GM12873 (cell line): ENCODE data around the gene BAD.

Source experiments
- TF ChIP-seq, protein P1 (sequence below): IDR thresholded peaks from 2 replicates; pipeline ENCODE4 v1.5.1; 2012; ENCODE audit warnings: low read depth, mild to moderate bottlenecking, moderate library complexity, low read length, control low read depth; ENCODE audit not compliant: insufficient read depth; ENCODE audit errors: missing control alignments

The BAD gene

DNA sequence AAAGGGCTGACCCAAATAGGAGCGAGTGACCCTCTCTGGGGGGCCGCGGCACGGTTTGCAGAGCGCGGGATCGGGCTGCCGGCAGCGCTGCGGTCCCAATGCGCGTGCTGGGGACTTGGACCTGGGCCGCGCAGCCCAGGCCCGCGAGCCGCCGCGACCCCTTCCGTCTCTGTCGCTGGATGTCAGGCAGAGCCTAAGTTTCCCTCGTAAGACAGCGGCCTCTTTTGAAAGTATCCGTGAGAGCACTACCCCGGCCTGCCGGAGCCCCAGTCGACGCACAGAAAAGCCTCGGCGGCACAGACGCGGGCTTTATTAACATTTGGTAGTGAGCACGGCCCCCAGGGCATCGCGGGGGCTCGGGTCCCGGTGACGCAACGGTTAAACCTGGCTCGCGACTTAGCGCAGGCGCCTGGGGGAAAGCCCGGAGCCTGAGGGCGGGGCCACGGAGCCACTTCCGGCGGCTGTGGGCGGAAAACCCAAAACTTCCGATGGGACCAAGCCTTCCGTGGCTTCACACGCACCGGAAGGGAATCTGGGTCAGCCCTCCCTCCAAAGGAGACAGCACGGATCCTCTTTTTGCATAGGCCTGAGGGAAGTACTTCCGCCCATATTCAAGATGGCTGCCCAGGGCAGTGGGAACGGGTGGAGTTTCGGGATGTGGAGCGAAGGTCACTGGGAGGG is 14.8 kb downstream of the BAD start:
- TF ChIP-seq, protein P1, sequence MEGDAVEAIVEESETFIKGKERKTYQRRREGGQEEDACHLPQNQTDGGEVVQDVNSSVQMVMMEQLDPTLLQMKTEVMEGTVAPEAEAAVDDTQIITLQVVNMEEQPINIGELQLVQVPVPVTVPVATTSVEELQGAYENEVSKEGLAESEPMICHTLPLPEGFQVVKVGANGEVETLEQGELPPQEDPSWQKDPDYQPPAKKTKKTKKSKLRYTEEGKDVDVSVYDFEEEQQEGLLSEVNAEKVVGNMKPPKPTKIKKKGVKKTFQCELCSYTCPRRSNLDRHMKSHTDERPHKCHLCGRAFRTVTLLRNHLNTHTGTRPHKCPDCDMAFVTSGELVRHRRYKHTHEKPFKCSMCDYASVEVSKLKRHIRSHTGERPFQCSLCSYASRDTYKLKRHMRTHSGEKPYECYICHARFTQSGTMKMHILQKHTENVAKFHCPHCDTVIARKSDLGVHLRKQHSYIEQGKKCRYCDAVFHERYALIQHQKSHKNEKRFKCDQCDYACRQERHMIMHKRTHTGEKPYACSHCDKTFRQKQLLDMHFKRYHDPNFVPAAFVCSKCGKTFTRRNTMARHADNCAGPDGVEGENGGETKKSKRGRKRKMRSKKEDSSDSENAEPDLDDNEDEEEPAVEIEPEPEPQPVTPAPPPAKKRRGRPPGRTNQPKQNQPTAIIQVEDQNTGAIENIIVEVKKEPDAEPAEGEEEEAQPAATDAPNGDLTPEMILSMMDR = no peak

DNA sequence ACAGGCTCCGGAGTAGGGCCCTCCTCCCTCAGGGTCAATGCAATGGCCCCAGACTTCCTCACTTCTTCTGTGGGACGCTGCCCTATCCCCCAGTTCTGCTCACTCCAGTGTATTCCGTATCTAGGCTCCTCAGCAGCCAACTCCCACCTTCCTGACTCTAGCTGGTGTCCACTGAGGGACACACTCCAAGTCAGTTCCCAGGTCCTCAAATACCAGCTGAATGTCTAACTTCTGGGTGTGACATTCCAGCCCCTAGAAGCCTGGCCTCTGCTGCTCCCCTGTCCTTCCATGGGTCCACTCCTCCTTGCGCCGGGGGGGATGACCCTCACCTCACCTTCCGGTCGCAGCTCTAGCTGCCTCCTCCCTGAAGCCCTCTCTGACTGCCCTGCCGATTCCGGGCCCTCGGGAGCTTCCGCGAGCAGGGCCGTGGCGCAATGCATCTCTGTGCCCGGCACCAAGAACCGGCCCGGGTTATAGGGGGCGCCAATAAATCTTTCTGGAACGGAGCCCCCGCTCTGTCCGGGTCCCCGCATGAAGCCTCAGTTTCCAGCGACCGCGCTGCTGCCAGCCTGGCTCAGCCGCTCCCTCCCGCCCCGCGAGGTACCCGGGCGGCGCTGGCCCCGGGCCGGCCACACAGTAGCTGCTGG is 15.4 kb downstream of the BAD start:
- TF ChIP-seq, protein P1 = no peak

DNA sequence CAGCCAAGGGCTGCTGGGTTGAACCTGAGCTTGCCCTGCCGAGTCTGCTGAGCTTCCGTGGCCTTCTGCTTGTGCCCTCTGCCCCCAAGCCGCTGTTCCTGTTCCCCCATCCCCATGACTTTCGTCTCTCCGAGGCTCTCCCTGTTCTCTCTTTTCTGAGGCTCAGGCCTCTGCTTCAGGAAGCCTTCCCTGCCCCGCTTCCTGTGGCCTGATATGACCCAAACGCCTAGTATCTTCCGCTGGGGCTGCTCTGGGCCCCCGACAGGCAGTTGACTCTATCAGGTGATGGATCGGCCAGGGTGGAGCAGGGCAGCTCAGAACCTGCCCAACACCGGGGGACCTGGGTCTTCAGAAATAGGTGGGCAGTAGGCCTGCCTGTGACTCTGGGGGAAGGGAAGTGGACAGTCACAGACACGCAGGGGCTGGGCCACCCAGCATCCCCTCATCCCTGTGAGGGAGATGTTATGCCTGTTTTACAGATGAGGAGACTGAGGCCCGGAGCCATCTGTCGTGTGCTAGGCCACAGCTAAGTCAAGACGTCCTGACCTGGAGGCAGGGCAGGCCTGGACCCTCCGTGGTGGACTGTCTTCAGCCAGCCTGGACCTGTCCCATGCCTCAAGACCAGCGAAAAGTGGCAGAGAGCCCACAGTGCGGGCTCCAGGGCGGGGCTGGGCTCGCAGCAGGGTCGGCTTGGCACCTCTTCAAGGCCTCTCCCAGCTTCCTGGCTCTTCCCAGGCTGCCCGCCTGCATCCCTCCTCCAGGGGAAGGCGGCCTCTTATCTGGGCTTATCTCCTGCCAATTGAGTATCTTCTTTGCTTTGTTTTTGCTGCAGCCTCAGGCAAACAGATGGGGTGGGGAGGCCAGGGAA is 16.2 kb downstream of the BAD start:
- TF ChIP-seq, protein P1 = no peak

DNA sequence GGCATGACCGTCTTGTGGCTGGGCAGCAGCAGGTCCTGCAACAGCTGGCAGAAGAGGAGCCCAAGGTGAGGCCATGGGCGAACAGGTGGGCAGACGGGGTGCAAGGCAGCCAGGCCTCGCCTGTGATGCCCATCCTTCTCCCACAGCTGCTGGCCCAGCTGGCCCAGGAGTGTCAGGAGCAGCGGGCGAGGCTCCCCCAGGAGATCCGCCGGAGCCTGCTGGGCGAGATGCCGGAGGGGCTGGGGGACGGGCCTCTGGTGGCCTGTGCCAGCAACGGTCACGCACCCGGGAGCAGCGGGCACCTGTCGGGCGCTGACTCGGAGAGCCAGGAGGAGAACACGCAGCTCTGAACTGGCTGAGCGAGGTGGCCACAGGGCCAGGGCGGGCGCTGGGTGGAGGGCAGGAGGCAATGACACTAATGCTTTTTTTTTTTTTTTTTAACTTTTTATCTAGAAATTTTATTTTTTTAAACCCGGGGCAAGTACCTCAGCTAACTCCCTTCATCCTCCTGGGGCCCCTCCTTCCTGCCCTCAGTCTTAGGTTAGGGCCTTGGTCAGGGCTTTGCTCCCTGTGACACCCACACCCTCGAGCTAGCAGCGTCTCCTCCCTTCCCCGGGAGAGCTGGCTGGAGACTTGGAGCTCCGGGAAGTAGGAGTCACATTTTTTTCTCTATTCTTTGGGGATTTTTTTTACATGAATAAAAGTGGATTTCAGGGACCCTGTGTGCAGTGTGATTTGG is 17.1 kb downstream of the BAD start:
- TF ChIP-seq, protein P1 = no peak

DNA sequence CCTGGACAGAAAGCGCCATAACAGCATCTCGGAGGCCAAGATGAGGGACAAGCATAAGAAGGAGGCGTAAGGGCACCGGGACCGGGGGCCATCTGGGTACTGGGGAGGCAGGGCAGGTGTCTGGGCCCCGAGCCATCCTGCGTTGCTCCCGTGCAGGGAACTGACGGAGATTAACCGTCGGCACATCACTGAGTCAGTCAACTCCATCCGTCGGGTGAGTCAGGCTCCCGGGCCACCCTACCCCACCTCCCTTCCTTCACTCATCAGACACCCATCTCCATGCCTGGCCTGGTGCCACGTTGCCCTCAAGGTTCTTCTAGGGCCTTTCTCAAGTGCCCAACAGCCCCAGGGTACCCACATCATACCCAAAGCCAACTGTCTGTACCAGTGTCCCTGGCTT is 18.1 kb downstream of the BAD start:
- TF ChIP-seq, protein P1 = no peak

DNA sequence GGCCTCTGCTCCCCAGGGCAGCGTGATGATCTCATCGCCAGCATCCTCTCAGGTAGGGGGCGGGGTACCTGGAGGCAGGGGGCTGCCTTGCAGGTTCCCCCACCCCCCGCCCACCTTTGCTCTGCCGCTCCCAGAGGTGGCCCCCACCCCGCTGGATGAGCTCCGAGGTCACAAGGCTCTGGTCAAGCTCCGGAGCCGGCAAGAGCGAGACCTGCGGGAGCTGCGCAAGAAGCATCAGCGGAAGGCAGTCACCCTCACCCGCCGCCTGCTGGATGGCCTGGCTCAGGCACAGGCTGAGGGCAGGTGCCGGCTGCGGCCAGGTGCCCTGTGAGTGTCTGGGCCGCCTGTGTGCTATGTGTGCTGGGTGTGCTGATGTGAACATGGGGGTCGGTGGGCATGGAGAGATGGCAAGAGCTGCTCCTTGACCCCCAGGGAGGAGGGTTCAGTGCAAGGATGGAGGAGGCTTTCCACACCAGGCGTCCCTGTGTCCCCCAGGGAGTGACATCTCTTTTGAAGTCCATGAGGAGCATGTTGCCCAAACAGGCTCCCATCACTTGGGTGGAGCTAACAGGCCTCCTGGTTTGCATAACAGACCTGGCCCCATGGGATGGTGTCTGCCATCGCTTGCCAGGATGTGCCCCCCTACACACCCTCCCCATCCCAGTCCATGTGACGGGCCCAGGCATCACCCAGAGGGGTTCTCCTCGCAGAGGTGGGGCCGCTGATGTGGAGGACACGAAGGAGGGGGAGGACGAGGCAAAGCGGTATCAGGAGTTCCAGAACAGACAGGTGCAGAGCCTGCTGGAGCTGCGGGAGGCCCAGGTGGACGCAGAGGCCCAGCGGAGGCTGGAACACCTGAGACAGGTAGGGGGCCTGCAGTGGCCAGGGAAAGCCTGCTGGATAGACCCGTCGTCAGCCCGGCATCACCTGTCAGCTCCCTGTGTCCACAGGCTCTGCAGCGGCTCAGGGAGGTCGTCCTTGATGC is 19.0 kb downstream of the BAD start:
- TF ChIP-seq, protein P1 = no peak
